ENCODE data around the gene SPTLC2.
"Not testable (repeated sequence)": the region's sequence is repeated elsewhere in the genome, so short reads cannot be mapped to it uniquely, and the experiment has no call there.

Gene SPTLC2

DNA sequence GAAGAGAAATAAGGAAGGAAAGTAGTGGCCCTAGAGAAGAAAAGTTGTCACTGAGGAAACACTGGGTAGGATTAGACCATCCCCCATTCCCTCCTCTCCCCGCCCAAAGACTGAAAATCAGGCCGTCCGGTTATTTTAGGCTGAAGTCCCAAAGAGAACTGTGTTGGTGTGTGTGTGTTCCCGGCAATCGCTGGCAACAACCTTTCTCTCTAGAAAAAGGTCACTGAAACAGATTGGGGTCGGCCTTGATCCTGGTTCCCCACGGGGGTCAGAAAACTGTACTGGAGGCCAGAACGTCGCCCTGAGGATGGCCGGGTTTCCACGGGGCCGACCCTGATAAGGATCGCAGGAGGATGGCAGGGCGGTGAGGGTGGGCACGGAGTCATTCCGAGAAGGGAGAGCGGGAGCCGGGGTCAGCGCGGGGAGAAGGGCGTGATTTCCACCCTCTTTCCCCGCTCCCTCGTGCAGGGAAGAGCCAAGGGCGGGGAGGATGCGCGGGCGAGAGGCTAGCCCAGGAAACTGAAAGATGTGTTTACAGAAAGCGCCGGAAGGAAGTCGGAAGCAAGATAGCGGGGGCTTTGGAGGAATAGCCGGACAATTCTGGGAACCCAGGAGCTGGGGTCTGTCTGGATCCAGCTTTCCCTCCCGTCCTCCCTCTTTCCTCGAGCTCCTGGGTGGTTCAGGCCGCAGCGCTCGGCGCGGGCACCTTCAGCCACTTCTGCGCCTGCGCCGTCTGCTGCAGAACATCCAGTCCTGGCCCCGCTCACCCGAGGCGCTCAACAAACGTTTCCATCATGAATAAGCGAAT, 25.3 kb upstream of the SPTLC2 start:
- H3K4me3 ChIP-seq (ENCODE audit: control insufficient read depth, low read depth, low read length) = peak overlapping the region; percentile 16
- TF ChIP-seq, protein P1, sequence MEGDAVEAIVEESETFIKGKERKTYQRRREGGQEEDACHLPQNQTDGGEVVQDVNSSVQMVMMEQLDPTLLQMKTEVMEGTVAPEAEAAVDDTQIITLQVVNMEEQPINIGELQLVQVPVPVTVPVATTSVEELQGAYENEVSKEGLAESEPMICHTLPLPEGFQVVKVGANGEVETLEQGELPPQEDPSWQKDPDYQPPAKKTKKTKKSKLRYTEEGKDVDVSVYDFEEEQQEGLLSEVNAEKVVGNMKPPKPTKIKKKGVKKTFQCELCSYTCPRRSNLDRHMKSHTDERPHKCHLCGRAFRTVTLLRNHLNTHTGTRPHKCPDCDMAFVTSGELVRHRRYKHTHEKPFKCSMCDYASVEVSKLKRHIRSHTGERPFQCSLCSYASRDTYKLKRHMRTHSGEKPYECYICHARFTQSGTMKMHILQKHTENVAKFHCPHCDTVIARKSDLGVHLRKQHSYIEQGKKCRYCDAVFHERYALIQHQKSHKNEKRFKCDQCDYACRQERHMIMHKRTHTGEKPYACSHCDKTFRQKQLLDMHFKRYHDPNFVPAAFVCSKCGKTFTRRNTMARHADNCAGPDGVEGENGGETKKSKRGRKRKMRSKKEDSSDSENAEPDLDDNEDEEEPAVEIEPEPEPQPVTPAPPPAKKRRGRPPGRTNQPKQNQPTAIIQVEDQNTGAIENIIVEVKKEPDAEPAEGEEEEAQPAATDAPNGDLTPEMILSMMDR (IDR thresholded peaks at IDR 0.05; ENCODE audit: control insufficient read depth, insufficient read depth, low read depth, low read length, missing control alignments) = no peak
- DNase-seq (ENCODE audit: low read depth) = no peak

DNA sequence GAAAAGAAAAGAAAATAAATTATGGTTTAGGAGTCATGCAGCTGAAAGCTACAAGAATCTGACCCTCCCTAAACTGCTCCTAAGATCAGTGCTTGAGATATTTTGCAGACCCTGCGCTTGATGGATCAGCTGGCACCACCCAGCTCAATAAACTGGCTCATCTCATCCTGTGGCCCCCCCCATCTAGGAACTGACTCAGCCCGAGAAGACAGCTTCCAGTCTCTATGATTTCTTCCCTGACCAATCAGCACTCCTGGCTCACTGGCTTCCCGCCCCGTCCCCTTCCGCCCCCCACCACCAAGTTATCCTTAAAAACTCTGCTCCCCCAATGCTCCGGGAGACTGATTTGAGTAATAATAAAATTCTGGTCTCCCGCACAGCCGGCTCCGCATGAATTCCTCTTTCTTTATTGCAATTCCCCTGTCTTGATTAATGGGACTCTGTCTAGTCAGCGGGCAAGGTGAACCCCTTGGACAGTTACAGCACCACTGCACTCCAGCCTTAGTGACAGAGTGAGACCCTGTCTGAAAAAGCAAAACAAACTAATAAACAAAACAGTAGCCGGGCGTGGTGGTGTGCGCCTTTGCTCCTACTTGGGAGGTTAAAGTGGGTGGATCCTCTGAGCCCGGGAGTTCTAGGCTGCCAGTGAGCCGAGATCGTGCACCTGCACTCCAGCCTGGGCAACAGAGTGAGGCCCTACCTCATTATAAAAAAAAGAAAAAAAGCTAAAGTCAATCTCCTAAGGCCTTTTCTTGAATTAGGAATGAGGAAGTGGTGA, 24.5 kb upstream of the SPTLC2 start:
- no peak overlapping the region for H3K4me3 ChIP-seq (ENCODE audit: control insufficient read depth, low read depth, low read length)
- DNase-seq (ENCODE audit: low read depth) = no peak
- TF ChIP-seq, protein P1 (IDR thresholded peaks at IDR 0.05; ENCODE audit: control insufficient read depth, insufficient read depth, low read depth, low read length, missing control alignments) = no peak

DNA sequence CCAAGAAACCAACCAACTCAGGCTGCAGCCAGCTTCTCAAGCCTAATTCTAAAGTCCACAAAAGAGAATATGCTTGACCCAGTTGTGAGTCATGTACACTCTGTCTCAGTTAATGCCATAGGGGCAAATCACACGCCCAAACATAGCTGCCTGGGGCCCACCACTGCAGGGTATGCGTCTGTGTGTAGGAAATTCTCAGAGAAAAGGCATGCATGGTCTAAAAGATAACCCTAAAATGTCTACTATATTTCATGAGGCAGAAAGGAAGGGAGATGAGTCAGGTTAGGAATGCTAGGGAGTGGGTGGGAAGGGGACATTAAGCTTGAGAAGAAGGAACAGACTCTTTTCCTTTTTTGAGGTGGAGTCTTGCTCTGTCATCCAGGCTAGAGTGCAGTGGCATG, 22.3 kb upstream of the SPTLC2 start:
- no peak overlapping the region for H3K4me3 ChIP-seq (ENCODE audit: control insufficient read depth, low read depth, low read length)
- DNase-seq (ENCODE audit: low read depth) = peak; percentile 79
- TF ChIP-seq, protein P1 (IDR thresholded peaks at IDR 0.05; ENCODE audit: control insufficient read depth, insufficient read depth, low read depth, low read length, missing control alignments) = no peak

DNA sequence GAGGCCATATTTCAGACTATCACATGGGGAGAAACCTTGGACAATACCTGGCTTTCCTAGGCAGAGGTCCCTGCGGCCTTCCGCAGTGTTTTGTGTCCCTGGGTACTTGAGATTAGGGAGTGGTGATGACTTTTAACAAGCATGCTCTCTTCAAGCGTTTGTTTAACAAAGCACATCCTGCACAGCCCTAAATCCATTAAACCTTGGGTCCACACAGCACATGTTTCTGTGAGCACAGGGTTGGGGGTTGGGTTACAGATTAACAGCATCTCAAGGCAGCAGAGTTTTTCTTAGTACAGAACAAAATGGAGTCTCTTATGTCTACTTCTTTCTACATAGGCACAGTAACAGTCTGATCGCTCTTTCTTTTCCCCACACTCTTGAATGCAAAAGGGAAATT, 19.4 kb upstream of the SPTLC2 start:
- H3K4me3 ChIP-seq (ENCODE audit: control insufficient read depth, low read depth, low read length); DNase-seq (ENCODE audit: low read depth): not testable (repeated sequence)

DNA sequence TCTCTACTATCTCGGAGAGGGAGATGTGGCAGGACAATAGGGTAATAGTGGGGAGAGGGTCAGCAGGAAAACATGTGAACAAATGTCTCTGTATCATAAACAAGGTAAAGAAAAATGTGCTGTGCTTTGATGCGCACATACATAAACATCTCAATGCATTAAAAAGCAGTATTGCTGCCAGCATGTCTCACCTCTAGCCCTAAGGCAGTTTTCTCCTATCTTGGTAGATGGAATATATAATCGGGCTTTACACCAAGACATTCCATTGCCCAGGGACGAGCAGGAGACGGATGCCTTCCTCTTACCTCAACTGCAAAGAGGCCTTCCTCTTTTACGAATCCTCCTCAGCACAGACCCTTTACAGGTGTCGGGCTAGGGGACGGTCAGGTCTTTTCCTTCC, 19.0 kb upstream of the SPTLC2 start:
- H3K4me3 ChIP-seq (ENCODE audit: control insufficient read depth, low read depth, low read length); DNase-seq (ENCODE audit: low read depth): not testable (repeated sequence)

DNA sequence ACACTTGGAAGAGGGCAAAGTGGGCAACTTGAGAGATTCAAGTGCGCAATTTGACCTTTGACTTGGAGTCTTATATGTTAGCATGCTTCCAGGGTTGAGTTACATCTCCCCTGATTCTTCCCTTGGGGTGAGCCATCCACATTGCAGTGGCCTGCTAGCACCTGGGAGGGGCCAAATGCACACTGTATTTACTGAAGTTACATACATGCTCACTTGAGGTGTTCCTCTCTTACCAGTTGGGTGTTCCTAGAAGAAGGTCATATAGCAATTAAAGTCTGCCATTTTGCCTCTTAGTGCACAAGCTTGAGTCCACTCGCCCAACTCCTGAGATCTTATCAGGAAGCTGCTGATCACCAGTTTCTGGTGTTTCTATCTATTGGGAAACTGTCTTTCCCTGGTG, 13.7 kb upstream of the SPTLC2 start:
- no peak overlapping the region for H3K4me3 ChIP-seq (ENCODE audit: control insufficient read depth, low read depth, low read length)
- DNase-seq (ENCODE audit: low read depth) = no peak
- TF ChIP-seq, protein P1 (IDR thresholded peaks at IDR 0.05; ENCODE audit: control insufficient read depth, insufficient read depth, low read depth, low read length, missing control alignments) = no peak

DNA sequence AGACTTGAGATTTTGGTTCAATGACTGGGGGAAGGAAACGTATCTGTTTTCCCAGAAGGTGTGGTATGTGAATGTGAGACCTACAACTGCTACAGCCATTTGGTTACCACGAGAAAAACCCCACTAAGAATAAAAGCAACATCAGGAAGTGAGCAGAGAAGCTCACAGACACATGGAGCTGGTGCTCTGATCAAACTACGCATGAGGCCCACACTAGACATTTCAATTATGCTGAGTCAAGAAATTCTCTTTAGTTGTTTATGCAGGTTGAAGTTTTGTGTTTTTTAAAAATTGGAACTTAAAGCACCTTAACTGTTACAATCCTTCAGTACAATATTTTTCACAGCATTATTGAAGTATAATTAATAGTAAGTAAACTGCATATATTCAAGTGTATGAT, 8.9 kb upstream of the SPTLC2 start:
- TF ChIP-seq, protein P1 (IDR thresholded peaks at IDR 0.05; ENCODE audit: control insufficient read depth, insufficient read depth, low read depth, low read length, missing control alignments) = no peak
- no peak for DNase-seq (ENCODE audit: low read depth)

More for the DNA sequence above, 8.9 kb upstream of the SPTLC2 start:
- no peak overlapping the region for H3K4me3 ChIP-seq (ENCODE audit: control insufficient read depth, low read depth, low read length)

All from AG09309 (cell line).